ENCODE results near the gene SELP. TPM values are rescaled to one million over a fixed set of nuclear protein-coding genes. Genes with fewer than 3 reads are reported as not detected.

The SELP gene
- total RNA-seq, 4 donors from 2014 or later: 8.2 to 74.5 (median 27.5) TPM

GRCh38 chr1:169565335-169566271 is 64.3 kb downstream of the SELP start:
- no peak for ATAC-seq (ENCODE audit: low FRiP score)
- no peak for DNase-seq (ENCODE audit: low spot score)
- no peak for TF ChIP-seq CTCF (IDR thresholded peaks at IDR 0.05)

GRCh38 chr1:169563650-169564049 is 66.3 kb downstream of the SELP start:
- DNase-seq (ENCODE audit: low spot score) (no peak), ATAC-seq (ENCODE audit: low FRiP score) (no peak)
- TF ChIP-seq CTCF (IDR thresholded peaks at IDR 0.05): no peak

GRCh38 chr1:169563019-169563615 is 66.8 kb downstream of the SELP start:
- TF ChIP-seq CTCF (IDR thresholded peaks at IDR 0.05): no peak
- ATAC-seq (ENCODE audit: low FRiP score): no peak
- no peak for DNase-seq (ENCODE audit: low spot score)

- ATAC-seq (ENCODE audit: low FRiP score): no peak
- no peak for TF ChIP-seq CTCF (IDR thresholded peaks at IDR 0.05)
- no peak for DNase-seq (ENCODE audit: low spot score)
These were observed 68.2 kb downstream of the SELP start for GRCh38 chr1:169561692-169562091.

GRCh38 chr1:169557131-169557530 is 72.8 kb downstream of the SELP start:
- no peak for DNase-seq (ENCODE audit: low spot score)
- no peak for ATAC-seq (ENCODE audit: low FRiP score)
- no peak for TF ChIP-seq CTCF (IDR thresholded peaks at IDR 0.05)

- peak; percentile 49 for ATAC-seq (ENCODE audit: low FRiP score)
- no peak for TF ChIP-seq CTCF (IDR thresholded peaks at IDR 0.05)
- no peak for DNase-seq (ENCODE audit: low spot score)
These were observed 79.6 kb downstream of the SELP start for GRCh38 chr1:169550294-169550693.

All from omental fat pad (tissue), 4 donors.